ENCODE results near the gene PECR. TPM values are rescaled to one million over a fixed set of nuclear protein-coding genes. Genes with fewer than 3 reads are reported as not detected.

The PECR gene
- total RNA-seq, 2 experiments from 2014 or later: 9.1 to 10.3 TPM

GRCh38 chr2:216041438-216041837 is 40.2 kb downstream of the PECR start:
- TF ChIP-seq CTCF (IDR thresholded peaks at IDR 0.05): no peak
- intact Hi-C loops (cut with DNase I, micrococcal nuclease): no loop called here
- no peaks in the 10 kb centered on the region for H3K27me3 Mint-ChIP-seq
- Histone ChIP-seq H3K36me3 (ENCODE audit: insufficient read depth, low read length) (peaks cover 36% of the 10 kb centered on the region), H3K9me3 (ENCODE audit: control insufficient read depth in 1 of 2, insufficient read depth in 1 of 2, low read length in 2 of 2) (no peaks in the 10 kb centered on the region), H3K4me3 (ENCODE audit: low read length) (no peak overlapping the region), H3K4me1 (ENCODE audit: insufficient read depth, low read length) (no peaks in the 10 kb centered on the region), H3K27ac (ENCODE audit: low read depth in 1 of 2, low read length in 2 of 2) (no peak overlapping the region), H3K27me3 (ENCODE audit: control insufficient read depth in 1 of 2, insufficient read depth in 2 of 2, low read length in 2 of 2) (no peaks in the 10 kb centered on the region)
- ATAC-seq (ENCODE audit: poor library complexity): no peak
- DNase-seq: no peak
- H3K4me3 Mint-ChIP-seq: no peak overlapping the region
- H3K9me3 Mint-ChIP-seq: no peaks in the 10 kb centered on the region
- H3K4me1 Mint-ChIP-seq (ENCODE audit: low read depth): no peaks in the 10 kb centered on the region
- POLR2A ChIA-PET: no interaction called here
- CTCF ChIA-PET: interaction anchor here (0.9 kb wide), 1 partner anchor 9 kb away, joined by 3 read pairs; no protein-coding TSS in a partner anchor
- no peak overlapping the region for H3K27ac Mint-ChIP-seq
- H3K36me3 Mint-ChIP-seq (ENCODE audit: low read depth): peaks cover 69% of the 10 kb centered on the region

GRCh38 chr2:216039918-216040317 is 41.7 kb downstream of the PECR start:
- no peaks in the 10 kb centered on the region for H3K9me3 Mint-ChIP-seq
- ATAC-seq (ENCODE audit: poor library complexity) (no peak), DNase-seq (no peak)
- POLR2A ChIA-PET: no interaction called here
- H3K36me3 Mint-ChIP-seq (ENCODE audit: low read depth): peaks cover 63% of the 10 kb centered on the region
- no peak for TF ChIP-seq CTCF (IDR thresholded peaks at IDR 0.05)
- no peaks in the 10 kb centered on the region for H3K27me3 Mint-ChIP-seq
- no peaks in the 10 kb centered on the region for H3K4me1 Mint-ChIP-seq (ENCODE audit: low read depth)
- no peaks in the 10 kb centered on the region for H3K9me3 ChIP-seq (ENCODE audit: control insufficient read depth in 1 of 2, insufficient read depth in 1 of 2, low read length in 2 of 2)
- intact Hi-C loops (cut with DNase I, micrococcal nuclease): loop anchor here in 1 of 2 experiments (5.0 to 10.0 kb wide), 2 partner anchors 102 to 455 kb away; partner anchors contain the start of gene RPL37A
- H3K27me3 ChIP-seq (ENCODE audit: control insufficient read depth in 1 of 2, insufficient read depth in 2 of 2, low read length in 2 of 2): no peaks in the 10 kb centered on the region
- H3K4me3 ChIP-seq (ENCODE audit: low read length): no peak overlapping the region
- peaks cover 44% of the 10 kb centered on the region for H3K36me3 ChIP-seq (ENCODE audit: insufficient read depth, low read length)
- no peak overlapping the region for H3K27ac Mint-ChIP-seq
- H3K27ac ChIP-seq (ENCODE audit: low read depth in 1 of 2, low read length in 2 of 2): no peak overlapping the region
- no peak overlapping the region for H3K4me3 Mint-ChIP-seq
- CTCF ChIA-PET: no interaction called here
- no peaks in the 10 kb centered on the region for H3K4me1 ChIP-seq (ENCODE audit: insufficient read depth, low read length)

GRCh38 chr2:216034065-216034464 is 47.5 kb downstream of the PECR start:
- peak; percentile 93 for ATAC-seq (ENCODE audit: poor library complexity)
- Mint-ChIP-seq H3K4me3 (no peak overlapping the region), H3K27me3 (no peaks in the 10 kb centered on the region), H3K9me3 (no peaks in the 10 kb centered on the region), H3K27ac (no peak overlapping the region), H3K36me3 (ENCODE audit: low read depth) (peaks cover 35% of the 10 kb centered on the region), H3K4me1 (ENCODE audit: low read depth) (peaks cover 23% of the 10 kb centered on the region)
- Histone ChIP-seq H3K27ac (ENCODE audit: low read depth in 1 of 2, low read length in 2 of 2) (no peak overlapping the region), H3K27me3 (ENCODE audit: control insufficient read depth in 1 of 2, insufficient read depth in 2 of 2, low read length in 2 of 2) (no peaks in the 10 kb centered on the region), H3K4me3 (ENCODE audit: low read length) (no peak overlapping the region), H3K4me1 (ENCODE audit: insufficient read depth, low read length) (peaks cover 5% of the 10 kb centered on the region), H3K36me3 (ENCODE audit: insufficient read depth, low read length) (peaks cover 28% of the 10 kb centered on the region), H3K9me3 (ENCODE audit: control insufficient read depth in 1 of 2, insufficient read depth in 1 of 2, low read length in 2 of 2) (no peaks in the 10 kb centered on the region)
- DNase-seq: peak; percentile 64 to 85 (median 75)
- CTCF ChIA-PET: interaction anchor here (0.7 to 2.3 kb wide), 9 partner anchors 9 to 632 kb away, joined by 3 to 10 read pairs (median 4); no protein-coding TSS in a partner anchor
- intact Hi-C loops (cut with DNase I, micrococcal nuclease): loop anchor here (1.0 to 10.0 kb wide), 4 partner anchors 81 to 632 kb away; partner anchors contain the start of gene RPL37A (in 1 of the 2)
- peak; percentile 92 for TF ChIP-seq CTCF (IDR thresholded peaks at IDR 0.05)
- POLR2A ChIA-PET: interaction anchor here (0.6 to 1.0 kb wide), 2 partner anchors 24 to 100 kb away, joined by 3 to 5 read pairs; no protein-coding TSS in a partner anchor

All from CD4-positive, alpha-beta T cell (primary cell).